Prostate gland (tissue), 1 donor: ENCODE measurements around the gene IQCF5.

ENCODE experiments used
- POLR2A ChIP-seq: fragments of 450-650 bp; IDR thresholded peaks from one replicate; pipeline ENCODE4 v1.6.1; 2016; ENCODE audit warnings: antibody characterized with exemption, mild to moderate bottlenecking
- POLR2AphosphoS5 ChIP-seq: sonication (generic); formaldehyde crosslinking; IDR thresholded peaks from one replicate; pipeline ENCODE4 v1.6.1; 2017; ENCODE audit warnings: antibody characterized with exemption

- TF ChIP-seq POLR2AphosphoS5 (no peak), POLR2A (no peak)
Measured at GRCh38 chr3:51896607-51897305, 21.4 kb upstream of the IQCF5 start.
